ENCODE measurements around the gene CCDC27.
A peak's percentile ranks its signal among the peaks of the same experiment; 100 is the strongest.
"Not testable (repeated sequence)": the region's sequence is repeated elsewhere in the genome, so short reads cannot be mapped to it uniquely, and the experiment has no call there.

Gene CCDC27

GRCh38 chr1:3736708-3737107 is 15.5 kb upstream of the CCDC27 start:
- DNase-seq (ENCODE audit: low read depth): no peak

DNA sequence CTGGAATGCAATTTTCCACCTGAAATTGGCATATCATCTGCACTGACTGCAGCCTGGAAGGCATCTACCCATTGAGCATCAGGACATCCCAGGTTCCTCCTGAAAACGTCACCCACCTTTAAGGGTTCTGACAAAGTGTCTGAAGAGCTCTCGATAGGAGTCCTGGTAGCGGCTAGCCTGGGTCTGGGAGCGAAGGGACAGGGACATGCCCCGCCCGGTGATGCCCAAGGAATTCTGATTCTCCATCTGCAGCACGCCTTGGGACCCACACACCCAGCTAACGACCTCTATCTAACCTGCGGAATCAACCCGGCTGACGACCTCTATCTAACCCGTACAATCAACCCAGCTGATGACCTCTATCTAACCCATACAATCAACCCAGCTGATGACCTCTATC is 13.3 kb upstream of the CCDC27 start:
- no peak for DNase-seq (ENCODE audit: low read depth)

- no peak for DNase-seq (ENCODE audit: low read depth)
Observed at GRCh38 chr1:3740042-3740441, 12.2 kb upstream of the CCDC27 start.

GRCh38 chr1:3740752-3741151 is 11.5 kb upstream of the CCDC27 start:
- no peak for DNase-seq (ENCODE audit: low read depth)

- no peak for DNase-seq (ENCODE audit: low read depth)
Observed at GRCh38 chr1:3741566-3742438, 10.4 kb upstream of the CCDC27 start.

GRCh38 chr1:3742439-3743298 is 9.6 kb upstream of the CCDC27 start:
- no peak for DNase-seq (ENCODE audit: low read depth)

DNA sequence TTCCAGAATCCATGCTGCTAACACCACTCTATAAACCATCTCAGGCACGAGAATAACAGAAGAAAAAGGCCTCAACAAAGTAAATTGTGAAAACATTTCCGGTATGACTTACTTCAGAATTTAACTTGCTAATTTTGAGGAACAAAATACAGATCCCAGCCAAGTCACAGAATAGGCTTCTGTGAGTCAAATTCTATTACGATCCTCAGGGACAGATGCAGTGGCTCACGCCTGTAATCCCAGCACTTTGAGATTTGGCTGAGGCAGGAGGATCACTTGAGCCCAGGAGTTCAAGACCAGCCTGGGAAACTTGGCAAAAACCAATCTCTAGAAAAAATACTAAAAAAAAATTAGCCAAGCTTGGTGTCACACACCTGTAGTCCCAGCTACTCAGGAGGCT is 8.8 kb upstream of the CCDC27 start:
- no peak for DNase-seq (ENCODE audit: low read depth)

DNA sequence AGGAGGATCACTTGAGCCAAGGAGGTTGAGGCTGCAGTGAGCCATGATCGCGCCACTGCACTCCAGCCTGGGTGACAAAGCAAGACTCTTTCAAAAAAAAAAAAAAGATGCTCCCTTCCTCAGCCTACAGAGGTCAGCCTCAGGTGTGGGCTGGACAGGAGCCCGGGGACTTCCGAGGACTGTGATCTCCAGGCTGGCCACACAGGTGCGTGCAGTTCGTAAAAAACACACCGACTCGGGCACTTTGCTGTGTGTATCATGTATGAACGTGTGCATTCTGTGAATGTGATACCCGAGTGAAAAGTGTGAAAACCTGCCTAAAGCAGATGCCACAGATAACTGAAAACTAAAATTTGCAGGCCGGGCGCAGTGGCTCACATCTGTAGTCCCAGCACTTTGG is 8.4 kb upstream of the CCDC27 start:
- DNase-seq (ENCODE audit: low read depth): no peak

GRCh38 chr1:3744646-3745045 is 7.6 kb upstream of the CCDC27 start:
- DNase-seq (ENCODE audit: low read depth): no peak

DNA sequence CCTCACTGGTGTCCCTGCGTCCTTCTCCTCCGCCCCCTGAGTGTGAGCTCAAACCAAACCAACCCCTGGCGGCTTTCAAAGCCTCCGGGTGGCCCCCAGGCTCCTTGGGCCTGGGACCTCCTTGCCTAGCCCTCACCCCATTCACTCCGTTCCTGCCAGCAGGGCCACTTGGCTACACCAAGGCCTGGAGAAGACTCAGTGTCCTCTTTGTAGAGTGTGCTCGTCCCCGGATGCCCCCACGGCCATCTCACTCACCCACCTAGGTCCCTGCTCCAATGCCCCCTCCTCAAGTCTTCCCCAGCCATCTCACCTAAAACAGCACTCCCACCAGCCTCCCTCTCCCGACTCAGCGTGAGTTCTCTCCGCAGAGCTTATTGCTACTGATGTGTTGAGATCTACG is 7.2 kb upstream of the CCDC27 start:
- DNase-seq (ENCODE audit: low read depth): no peak

DNA sequence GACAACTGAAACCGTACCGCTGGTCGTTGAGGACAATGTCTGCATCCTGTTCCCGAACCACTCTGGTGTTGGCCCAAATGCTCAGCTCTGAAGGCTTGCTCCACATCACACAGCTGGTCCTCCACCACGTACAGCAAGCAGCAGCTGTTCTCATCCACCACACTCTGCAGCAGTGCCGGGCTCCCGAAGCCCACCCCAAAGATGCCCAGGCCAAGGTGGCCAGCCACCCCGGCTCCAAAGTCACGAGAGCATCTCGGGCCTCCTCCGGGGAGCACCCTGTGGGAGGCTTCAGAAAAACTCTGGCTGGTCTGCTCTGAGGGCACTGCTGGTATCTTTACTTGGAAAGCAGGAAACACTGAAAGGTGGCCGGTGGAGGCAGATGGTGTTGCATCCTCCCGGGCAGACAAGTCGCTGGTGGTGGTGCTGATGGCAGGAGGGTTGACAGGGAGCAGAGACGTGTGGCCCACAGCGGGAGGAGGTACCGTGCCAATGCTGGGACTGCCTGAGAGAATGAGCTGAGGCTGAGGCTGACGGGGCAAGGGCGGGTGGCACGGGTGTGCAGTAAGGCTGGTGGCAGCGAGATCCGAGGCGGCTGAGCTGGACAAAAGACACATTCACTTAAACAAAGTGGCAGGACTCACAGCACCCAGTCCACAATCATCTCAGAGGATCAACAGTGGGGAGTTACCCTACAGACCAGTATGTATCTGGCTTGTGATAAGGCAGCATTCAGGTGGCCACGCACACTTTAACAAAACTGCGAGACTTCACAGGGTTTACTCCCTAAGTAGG is 6.5 kb upstream of the CCDC27 start:
- DNase-seq (ENCODE audit: low read depth): no peak

GRCh38 chr1:3746389-3746829 is 5.8 kb upstream of the CCDC27 start:
- DNase-seq (ENCODE audit: low read depth): no peak

- peak; percentile 79 for DNase-seq (ENCODE audit: low read depth)
Observed at GRCh38 chr1:3746830-3747521, 5.3 kb upstream of the CCDC27 start.

- no peak for DNase-seq (ENCODE audit: low read depth)
Observed at GRCh38 chr1:3747522-3747848, 4.8 kb upstream of the CCDC27 start.

DNA sequence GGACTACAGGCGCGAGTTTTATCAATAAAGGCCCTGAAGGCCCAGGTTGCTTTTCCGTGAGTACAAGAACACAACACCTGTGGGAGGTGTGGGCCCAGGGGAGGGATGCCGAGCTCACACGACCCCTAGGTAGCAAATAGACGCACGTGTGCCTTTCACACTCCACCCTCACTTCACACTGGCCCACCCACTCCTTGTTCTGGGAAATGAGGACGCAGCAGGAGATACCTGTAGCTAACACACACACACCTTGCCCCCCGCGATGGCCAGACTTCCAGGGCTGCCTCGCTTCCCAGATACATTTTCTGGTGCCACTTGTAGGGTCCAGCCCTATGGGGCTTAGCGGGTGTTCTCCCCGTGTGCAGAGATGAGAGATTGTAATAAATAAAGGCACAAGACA is 4.3 kb upstream of the CCDC27 start:
- DNase-seq (ENCODE audit: low read depth): no peak

GRCh38 chr1:3748316-3748900 is 3.8 kb upstream of the CCDC27 start:
- DNase-seq (ENCODE audit: low read depth): not testable (repeated sequence)

- no peak for DNase-seq (ENCODE audit: low read depth)
Observed at GRCh38 chr1:3749512-3749911, 2.7 kb upstream of the CCDC27 start.

DNA sequence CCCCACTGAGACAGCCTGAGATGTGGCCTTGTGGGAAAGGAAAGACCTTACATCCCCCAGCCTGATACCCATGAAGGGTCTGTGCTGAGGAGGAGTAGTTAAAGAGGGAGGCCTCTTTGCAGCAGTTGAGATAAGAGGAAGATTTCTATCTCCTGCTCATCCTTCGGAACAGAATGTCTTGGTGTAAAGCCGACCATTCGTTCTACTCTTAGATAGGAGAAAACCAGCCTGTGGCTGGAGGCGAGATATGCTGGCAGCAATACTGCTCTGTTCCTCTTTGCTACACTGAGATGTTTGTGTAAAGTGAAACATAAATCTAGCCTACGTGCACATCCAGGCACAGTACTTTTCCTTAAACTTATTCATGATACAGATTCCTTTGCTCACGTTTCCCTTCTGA is 1.5 kb upstream of the CCDC27 start:
- no peak for DNase-seq (ENCODE audit: low read depth)

DNA sequence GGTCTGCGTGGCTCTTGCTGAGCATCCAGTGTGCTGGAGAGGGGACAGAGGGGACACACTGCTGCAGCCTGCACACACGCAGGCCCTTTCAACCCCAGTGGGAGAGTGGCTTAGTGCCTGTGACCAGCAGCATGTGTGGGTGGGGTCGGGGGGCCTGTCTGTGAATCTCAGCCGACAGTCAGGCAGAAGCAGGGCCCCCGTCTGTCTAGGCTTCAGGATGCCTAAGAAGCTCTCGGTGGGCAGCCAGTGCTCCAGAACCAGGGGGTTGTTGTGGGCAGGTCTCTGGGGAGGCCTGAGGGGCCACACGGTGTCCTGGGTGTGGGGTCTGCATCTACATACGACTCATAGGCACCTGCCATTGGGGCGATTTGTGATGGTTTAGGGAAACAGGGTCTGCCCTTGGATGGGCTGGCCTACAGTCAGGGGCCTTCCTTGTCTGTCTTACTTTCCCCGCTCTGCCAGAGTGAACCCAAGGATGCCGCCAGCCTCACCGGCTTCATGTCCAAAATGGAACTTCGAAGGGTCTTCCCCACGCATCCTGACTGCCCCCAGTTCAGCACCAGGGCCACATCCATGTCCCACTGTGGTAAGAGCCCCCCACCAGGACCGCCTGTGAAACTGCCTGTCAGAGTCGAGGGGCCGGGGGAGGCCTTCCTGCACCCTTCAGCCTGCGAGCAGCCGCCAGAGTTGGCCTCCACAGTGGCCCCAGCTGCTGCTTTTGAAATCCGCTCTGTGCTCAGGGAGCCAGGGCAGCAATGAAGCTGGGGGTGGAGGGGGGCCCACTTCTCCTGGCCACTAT is 1.6 kb downstream of the CCDC27 start:
- no peak for DNase-seq (ENCODE audit: low read depth)

GRCh38 chr1:3756394-3756793 is 4.1 kb downstream of the CCDC27 start:
- no peak for DNase-seq (ENCODE audit: low read depth)

GRCh38 chr1:3759164-3759563 is 6.9 kb downstream of the CCDC27 start:
- DNase-seq (ENCODE audit: low read depth): no peak
